GM18511 (cell line): Measurements from ENCODE around the gene EPB41L5.
"Not testable (repeated sequence)": the region's sequence is repeated elsewhere in the genome, so short reads cannot be mapped to it uniquely, and the experiment has no call there.

ENCODE experiments used
- ATAC-seq: cut with Tn5 transposase; IDR thresholded peaks from one replicate; pipeline ENCODE4 v1.9.1; 2021; ENCODE audit warnings: mild to moderate bottlenecking, moderate library complexity; ENCODE audit not compliant: unreplicated experiment

Gene EPB41L5

DNA sequence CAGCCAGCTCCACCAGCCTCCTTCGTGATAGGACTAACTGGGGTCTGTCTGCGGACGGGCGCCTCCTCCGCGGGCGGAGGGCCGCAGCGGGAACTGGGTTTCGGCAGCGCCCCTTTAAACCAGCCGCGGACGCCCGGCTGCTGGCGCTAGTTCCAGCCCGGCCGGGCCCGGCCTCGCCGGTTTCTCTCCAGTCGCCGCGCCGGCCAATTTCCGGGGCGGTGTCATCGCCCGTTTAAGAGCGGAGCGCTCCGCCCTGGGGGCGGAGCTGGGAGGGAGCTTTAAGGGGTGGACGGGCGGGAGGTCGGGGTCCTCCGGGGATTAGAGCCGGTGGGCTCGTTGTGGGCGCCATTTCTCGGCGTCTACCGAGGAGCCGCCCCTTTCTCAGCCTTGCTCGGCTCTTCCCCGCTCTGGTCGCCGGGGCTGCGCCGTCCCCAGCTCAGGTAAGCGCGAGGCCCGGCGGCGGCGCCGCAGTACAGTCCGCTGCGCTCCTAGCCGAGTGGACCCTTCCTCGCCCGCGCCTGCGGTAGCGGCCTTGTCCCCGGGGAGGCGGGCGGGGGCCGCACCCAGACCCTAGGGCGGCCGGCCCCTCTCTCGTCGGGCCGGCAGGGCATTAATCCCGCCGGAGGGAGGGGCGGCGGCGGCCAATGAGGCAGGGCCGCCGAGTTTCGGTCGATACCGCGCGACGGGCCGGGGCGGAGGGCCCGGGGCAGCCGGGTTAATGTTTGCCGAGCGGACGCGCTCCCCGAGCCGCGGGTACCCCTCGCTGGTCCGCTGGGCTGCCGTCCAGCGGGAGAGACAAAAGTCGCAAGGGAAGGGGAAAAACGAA is at the start of gene EPB41L5:
EPB41L5 (plus strand) TSS at position 307 of the 826 bp plus-strand sequence. CDS start 6,008 bp downstream, outside the sequence.
- ATAC-seq: peak; percentile 91

DNA sequence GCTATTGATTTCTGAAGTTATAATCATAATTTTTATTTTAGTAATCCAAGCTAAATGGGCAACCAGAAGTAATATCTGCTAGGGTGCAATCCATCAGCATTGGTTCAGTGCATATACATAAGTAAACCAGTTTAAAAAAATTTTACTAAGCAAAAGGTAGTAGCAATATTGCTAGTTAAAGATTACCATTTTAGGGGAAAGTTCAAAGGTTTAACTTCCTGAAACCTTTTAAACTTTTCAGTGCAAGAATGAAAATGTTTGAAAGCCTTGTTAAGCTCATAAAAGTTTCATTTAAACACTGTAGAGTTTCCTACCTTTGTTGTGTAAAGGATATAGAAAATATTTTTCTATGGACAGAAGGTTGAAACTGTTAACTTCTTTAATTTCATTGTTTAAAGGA is 31.0 kb upstream of the EPB41L5 start:
- ATAC-seq: no peak

DNA sequence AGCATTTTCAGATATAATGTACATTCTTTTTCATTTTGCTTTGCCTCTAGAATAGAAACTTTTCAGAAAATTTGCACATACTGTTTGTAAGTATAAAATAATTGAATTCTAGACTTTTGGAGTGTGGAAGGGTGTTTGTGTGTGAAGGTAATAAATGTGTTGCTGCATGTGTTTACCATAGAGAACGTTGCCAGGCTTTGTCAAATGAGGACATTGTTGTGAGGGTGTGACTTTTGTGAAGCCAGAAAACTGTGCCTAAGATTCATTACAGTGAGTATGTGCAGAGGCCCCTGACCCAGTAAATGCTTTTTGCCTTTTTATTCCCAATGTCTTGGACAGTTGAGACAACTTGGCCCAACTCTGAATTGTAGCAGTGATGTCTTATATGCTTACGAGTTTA is 30.4 kb upstream of the EPB41L5 start:
- no peak for ATAC-seq

DNA sequence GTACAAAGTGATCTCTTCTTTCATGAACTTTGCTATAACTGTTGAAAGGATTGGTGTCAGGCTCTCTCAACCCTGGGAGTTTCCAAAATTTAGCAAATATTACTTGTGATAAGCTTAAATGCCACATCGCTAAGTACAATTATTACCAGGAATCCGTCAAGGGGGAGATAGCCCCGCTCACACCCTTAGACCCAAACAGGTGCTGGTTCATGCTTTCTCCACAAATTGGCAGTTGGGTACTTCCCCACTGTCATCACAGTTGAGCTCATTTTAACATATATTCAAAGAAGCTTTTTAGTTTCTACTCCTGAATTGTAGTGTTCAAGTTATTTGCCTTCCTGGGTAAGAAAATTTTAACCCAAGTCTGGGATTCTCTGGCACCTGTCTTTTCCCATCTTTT is 29.8 kb upstream of the EPB41L5 start:
- ATAC-seq: no peak

DNA sequence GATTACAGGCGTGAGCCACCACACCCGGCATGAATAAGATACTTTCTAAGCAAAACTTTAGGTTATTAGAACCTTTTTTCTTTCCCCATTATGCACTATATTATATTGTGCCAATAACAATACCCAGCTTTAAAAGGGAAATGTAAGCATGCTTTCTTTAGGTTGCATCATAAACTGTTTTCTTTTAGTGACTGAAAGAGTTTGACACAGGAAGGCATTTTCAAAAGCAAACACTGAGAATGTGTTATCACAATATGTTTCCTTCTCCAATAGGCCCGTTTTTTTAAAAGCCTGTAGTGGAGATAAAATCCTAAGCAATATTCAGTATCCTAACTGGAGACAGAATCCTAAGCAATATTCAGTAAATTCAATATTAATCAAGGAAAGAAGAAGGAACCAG is 16.7 kb upstream of the EPB41L5 start:
- no peak for ATAC-seq

DNA sequence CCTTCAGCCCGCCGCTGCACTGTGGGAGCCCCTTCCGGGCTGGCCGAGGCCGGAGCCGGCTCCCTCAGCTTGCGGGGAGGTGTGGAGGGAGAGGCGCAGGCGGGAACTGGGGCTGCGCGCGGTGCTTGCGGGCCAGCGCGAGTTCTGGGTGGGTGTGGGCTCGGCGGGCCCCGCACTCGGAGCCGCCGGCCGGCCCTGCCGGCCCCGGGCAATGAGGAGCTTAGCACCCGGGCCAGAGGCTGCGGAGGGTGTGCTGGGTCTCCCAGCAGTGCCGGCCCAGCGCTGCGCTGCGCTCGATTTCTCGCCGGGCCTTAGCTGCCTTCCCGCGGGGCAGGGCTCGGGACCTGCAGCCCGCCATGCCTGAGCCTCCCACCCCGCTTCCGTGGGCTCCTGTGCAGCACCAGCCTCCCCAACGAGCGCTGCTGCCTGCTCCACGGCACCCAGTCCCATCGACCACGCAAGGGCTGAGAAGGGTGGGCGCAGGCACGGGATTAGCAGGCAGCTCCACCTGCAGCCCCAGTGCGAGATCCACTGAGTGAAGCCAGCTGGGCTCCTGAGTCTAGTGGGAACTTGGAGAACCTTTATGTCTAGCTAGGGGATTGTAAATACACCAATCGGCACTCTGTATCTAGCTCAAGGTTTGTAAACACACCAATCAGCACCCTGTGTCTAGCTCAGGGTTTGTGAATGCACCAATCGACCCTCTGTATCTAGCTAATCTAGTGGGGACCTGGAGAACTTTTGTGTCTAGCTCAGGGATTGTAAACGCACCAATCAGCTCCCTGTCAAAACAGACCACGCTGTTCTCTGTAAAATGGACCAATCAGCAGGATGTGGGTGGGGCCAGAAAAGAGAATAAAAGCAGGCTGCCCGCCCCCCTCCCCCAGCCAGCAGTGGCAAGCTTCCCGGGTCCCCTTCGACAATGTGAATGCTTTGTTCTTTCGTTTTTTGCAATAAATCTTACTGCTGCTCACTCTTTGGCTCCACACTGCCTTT is 15.7 kb upstream of the EPB41L5 start:
- not testable (repeated sequence) for ATAC-seq

DNA sequence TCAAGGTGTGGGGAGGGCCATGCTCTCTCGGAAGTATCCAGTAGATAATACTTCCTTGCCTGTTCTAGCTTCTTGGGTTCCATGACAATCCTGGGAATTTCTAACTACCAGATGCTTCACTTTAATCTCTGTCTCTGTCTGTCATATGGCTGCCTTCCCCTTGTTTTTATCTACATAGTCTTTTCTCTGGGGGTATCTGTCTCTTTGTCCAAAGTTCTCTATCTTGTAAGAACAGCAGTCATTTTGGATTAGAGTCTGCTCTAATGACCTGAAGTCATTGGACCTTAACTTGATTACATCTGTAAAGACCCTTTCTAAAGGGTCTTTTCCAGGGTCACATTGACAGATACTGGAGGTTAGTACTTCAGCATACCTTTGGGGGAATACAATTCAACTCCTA is 11.4 kb upstream of the EPB41L5 start:
- no peak for ATAC-seq

DNA sequence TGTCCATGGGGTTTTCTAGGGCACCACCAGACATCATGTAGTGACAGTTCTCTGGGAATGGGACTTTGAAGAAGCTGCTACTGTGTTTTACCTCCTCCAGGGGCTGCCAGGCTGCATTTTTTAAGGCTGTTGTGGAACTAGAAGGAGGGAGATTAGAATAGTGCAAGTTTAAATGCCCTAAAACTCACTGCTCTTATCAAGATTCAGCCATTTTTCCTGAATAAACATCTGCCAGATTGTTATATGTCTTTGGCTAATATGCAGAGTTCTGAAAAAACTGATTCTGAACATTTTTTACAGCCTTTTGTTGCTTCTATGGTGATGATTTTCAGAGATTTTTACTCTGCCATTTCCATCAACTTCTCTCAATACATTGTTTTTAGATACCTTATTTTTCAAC is 8.6 kb upstream of the EPB41L5 start:
- ATAC-seq: no peak

DNA sequence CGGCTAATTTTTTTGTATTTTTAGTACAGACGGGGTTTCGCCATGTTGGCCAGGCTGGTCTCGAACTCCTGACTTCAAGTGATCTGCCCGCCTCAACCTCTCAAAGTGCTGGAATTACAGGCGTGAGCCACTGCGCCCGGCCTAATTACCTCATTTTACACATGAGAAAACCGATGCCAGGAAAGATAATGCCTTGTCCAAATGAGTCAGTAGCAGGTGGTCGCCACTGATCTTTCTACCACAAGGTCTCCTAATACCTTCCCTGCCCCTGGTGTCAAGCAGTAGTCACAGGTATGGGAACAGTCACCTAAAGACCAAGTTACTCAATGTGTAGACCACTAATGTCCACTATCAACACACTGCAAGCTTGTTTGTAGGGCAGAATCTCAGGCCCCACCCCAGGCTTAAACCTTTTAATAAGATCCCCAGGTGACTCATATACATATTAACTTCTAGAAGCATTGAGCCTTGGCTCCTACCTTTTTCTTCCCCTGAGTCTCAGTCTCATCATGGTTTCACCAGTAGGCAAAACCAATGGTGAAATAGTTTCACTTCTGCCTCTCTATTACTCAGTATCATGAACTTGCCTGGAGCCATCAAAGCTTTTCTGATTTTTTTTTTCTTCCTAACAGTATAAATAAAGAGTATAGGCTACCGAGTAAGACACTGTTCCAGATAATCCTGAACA is 6.9 kb upstream of the EPB41L5 start:
- ATAC-seq: peak; percentile 97

DNA sequence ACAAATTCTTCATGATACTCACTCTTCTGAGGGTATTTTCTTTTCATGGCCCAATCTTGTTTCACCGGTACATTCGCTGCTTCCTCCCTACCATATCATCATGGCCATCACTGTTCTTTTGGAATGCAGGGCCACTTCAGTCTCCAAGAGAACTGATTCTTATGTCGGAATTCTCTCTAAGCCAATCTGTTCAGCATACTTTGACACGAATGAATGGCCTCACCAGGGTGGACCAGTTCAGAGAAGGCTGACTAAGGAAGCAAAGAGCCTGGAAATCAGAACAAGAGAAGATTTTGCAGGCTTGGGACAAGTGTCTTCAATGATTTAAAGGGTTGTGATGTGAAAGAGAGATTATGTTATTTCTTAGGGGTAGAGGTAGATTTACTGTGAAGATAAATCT is 5.0 kb upstream of the EPB41L5 start:
- no peak for ATAC-seq

DNA sequence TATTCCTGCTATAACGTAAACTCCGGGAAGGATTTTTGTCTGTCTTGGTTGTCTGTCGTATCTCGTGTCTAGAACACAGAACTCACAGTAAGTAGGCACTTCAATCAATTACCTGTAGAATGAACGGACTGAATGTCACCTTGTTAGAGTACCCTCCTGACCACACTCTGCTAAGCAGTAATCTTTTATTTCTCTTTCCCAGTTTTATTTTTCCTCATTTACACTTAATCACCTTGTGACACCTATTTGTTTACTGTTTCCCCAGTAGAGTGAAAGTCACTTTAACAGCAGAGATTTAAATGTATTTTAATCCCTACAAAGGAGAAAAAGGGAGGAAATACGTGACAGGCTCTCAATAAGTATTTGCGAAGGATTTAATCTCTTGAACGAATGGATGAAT is 514 bp upstream of the EPB41L5 start:
- ATAC-seq: no peak

DNA sequence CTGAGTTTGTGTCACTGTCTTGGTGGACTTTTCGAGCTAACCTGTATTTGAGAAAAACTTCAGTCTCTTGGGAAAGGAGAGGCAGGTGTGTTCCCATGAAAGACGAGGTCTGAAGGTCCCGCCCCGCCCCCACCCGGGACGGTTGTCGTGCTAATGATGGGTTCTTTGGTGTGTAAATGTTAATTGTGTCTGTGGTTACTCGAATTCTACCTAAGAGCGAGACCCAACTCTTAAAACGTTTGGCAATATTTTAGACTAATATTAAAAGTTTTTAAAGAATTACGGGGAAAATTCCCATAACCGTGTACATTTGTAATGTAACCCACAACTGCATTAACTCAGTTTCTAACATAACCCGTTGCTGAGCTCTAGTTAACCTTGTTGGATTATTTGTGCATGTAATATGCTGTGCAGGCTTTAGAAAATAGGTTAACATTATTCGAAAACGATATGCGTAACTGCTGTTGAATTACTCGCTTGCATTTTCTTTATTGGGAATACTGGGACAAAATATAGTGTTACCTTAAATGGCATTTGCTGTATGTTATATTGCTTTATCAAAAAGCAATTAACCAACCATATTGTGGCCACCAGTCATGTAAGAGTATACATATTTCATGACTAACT is 833 bp downstream of the EPB41L5 start:
- no peak for ATAC-seq

DNA sequence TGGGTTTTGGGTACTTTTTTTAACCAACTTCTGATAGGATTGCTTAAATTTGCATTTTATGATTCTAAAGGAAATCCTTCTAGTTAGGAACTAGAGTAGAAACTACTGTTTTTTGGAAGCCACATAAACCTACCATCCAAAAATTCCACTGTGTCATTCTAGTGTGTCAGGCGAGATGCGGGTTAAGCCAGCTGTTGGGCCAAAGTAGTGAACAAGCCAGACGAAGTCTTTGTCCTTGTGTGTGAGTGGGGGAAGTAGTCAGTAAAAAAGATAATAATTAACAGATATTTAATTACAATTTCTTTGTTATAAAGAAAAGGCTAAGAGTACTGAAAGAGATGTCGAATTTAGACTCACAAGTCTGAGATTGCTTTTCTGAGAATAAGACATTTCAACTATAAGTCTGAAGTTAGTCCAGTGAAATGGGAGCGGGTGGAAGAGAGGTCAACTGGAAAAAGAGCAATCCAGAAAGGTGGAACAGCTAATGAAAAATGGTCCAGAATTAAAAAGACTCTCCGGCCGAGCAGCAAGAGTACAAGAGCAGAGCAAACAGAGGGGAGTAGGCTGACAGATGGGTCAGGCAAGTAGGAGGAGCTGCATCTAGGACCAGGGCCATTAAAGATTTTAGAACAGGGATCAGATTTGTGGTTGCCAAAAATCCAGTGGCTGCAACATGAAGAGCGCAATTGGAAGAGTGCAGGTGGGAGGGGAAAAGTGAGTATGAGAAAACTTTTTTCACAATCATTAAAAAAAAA is 1.5 kb downstream of the EPB41L5 start:
- ATAC-seq: no peak

DNA sequence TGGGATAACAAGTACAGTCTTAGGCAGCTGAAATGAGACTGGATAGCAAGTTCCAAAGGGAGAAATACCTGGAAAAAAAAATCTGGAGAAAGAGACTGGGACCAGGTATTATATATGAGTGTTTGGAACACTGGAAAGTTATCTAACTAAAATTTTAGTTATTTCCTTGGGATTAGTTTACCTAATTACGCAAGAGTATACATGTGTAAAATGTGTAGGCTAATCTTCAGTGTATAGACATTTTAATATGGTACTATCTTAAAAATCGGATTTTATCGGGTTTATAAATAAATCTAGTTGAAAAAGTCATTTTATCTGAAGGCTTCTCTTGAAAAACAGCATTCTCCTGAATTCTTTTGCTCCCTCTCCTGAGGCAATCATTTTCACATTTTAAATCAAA is 3.9 kb downstream of the EPB41L5 start:
- ATAC-seq: no peak

DNA sequence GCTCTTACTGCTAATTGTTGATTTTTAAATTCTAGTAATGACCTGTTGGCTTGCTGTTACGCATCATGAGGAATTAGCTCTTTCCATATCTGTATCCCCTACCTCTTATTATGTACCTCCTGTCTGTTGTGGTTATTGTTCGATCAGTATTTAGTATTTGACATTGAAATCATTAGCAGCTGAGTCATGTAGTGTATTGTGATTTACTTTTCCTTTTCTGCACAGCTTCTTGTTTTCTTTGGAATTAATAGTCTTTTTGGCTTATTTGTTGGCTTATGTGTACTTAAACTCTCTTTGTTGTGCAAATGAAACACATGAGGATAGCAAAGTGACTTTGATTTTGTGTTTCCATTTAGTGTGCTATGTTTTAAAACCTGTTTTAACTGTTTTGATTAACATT is 4.3 kb downstream of the EPB41L5 start:
- ATAC-seq: no peak

DNA sequence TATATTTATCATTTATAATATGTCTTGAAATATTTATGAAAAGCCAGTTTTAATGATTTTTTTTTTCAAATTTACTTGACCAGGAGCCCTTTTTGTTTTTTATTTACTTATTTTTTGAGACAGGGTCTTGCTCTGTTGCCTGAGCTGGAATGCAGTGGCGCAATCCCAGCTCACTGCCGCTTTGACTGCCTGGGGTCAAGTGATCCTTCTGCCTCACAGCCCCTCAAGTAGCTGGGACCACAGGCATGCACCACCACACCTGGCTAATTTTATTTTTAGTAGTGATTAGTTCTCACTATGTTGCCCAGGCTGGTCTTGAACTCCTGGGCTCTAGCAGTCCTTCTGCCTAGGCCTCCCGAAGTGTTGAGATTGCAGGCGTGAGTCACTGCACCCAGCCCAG is 5.7 kb downstream of the EPB41L5 start:
- no peak for ATAC-seq

DNA sequence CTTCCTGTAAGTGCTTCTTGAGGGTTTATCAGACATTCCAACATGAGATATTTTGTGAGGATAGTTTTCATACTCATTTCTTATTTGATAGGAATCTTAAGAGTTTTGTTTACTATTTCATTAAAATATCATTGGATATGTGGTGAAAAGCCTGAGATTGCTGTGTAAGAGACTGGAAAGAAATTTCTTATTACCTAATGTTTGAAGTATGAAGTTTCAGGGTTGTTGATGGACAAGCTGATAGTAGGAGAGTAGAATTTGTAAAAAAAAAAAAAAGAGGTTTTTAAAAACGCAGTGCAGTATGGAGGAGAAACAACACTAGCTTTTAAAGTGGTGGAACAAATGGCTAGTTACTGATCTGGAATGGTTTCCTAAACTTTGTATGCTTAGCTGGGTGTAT is 7.7 kb downstream of the EPB41L5 start:
- no peak for ATAC-seq

DNA sequence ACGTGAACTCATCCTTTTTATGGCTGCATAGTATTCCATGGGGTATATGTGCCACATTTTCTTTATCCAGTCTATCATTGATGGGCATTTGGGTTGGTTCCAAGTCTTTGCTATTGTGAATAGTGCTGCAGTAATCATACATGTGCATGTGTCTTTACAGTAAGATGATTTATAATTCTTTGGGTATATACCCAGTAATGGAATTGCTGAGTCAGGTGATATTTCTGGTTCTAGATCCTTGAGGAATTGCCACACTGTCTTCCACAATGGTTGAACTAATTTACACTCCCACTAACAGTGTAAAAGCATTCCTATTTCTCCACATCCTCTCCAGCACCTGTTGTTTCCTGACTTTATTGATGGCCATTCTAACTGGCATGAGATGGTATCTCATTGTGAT is 9.6 kb downstream of the EPB41L5 start:
- ATAC-seq: not testable (repeated sequence)

DNA sequence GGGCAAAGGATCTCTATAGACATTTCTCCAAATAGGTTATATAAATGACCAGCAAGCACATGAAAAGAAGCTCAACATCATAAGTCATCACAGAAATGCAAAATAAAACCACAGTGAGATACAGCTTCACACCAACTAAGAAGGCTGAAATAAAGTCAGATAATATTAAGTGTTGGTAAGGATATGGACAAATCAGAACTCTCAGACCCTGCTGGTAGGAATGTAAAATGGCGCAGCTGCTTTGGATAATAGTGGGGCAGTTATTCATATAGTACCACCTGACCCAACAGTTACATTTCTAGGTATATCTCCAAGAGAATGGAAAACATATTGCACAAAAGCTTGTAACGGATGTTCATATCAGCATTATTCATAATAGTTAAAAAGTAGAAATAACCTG is 14.0 kb downstream of the EPB41L5 start:
- no peak for ATAC-seq

DNA sequence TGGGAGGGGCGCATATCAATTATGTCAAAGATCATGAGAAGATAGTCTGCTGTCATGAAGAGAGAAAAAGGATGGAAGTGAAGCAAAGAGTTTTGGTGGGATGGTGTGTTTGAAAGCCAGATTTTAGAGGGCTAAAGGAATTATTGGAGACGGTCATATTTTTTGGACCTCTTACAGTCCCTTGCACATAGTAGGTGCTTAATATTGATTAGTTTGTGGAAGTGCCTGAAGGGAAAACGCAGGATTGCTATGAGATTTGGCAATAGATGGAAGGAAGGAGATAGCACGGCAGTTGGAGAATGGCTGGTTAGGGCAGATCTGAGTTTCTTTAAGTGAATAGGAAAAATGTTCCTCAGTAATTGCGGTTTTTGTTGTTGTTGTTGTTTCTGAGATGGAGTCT is 15.9 kb downstream of the EPB41L5 start:
- ATAC-seq: no peak
